Transverse colon (tissue), 4 donors: ENCODE results near the gene RAB27A.

Experiments used
- EP300 ChIP-seq: sonication (generic); formaldehyde crosslinking; IDR thresholded peaks from one replicate; pipeline ENCODE4 v1.6.1; 2017; ENCODE audit warnings: antibody characterized with exemption, low read depth
- POLR2A ChIP-seq: fragments of 450-650 bp; IDR thresholded peaks from one replicate; pipeline ENCODE4 v1.6.1; 2016; ENCODE audit warnings: antibody characterized with exemption, mild to moderate bottlenecking, moderate library complexity
- POLR2AphosphoS5 ChIP-seq, 3 donors: sonication (generic); formaldehyde crosslinking; IDR thresholded peaks; one replicate each; pipeline ENCODE4 v1.6.1; 2016; ENCODE audit warnings: antibody characterized with exemption in 3 of 3
- TF ChIP-seq, protein P1 (sequence below), 5 experiments: fragments of 200-600 bp in 3 of 5; fragments of 450-650 bp in 2 of 5; sonication (generic) in 3 of 5; IDR thresholded peaks; 1 replicate in 2 of 5; 2 replicates in 3 of 5; pipeline ENCODE4 v1.5.1; 2016 to 2017; ENCODE audit warnings: antibody characterized with exemption in 5 of 5, inconsistent platforms in 3 of 5, mild to moderate bottlenecking in 2 of 5, moderate library complexity in 1 of 5

DNA sequence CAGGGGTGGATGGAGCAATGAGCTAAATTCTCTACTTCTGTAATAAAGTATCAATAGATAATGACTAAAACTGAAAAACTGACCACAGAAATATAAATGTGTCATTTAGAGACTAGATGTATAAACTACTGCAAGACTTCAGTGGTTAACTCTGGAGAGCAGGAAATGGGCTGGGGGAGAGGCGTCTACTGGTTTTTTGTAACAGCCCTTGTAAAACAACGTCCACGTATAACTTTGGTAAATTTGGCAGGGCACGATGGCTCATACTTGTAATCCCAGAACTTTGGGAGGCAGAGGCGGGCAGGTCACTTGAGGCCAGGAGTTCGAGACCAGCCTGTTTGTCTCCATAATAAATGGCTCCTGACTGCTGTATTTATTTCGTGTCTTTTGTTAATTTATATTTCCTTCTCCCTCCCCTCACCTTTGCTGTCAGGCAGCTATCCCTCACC, 12.5 kb downstream of the RAB27A start:
- TF ChIP-seq, protein P1, sequence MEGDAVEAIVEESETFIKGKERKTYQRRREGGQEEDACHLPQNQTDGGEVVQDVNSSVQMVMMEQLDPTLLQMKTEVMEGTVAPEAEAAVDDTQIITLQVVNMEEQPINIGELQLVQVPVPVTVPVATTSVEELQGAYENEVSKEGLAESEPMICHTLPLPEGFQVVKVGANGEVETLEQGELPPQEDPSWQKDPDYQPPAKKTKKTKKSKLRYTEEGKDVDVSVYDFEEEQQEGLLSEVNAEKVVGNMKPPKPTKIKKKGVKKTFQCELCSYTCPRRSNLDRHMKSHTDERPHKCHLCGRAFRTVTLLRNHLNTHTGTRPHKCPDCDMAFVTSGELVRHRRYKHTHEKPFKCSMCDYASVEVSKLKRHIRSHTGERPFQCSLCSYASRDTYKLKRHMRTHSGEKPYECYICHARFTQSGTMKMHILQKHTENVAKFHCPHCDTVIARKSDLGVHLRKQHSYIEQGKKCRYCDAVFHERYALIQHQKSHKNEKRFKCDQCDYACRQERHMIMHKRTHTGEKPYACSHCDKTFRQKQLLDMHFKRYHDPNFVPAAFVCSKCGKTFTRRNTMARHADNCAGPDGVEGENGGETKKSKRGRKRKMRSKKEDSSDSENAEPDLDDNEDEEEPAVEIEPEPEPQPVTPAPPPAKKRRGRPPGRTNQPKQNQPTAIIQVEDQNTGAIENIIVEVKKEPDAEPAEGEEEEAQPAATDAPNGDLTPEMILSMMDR (IDR thresholded peaks at IDR 0.05): no peak
- TF ChIP-seq POLR2AphosphoS5 (IDR thresholded peaks at IDR 0.05) (no peak), POLR2A (no peak), EP300 (no peak)
